Activated naive CD8-positive, alpha-beta T cell treated with anti-CD3 and anti-CD28 coated beads, Interleukin-2, amount 50 U/mL, for 16 hours (primary cell): ENCODE measurements around the gene PMM1.
"Not testable (repeated sequence)": the region's sequence is repeated elsewhere in the genome, so short reads cannot be mapped to it uniquely, and the experiment has no call there.

ENCODE experiments used
- DNase-seq: peaks from one replicate; pipeline ENCODE4 v3.0.0-alpha.2; 2020; ENCODE audit warnings: low read depth, low spot score

Gene PMM1

DNA sequence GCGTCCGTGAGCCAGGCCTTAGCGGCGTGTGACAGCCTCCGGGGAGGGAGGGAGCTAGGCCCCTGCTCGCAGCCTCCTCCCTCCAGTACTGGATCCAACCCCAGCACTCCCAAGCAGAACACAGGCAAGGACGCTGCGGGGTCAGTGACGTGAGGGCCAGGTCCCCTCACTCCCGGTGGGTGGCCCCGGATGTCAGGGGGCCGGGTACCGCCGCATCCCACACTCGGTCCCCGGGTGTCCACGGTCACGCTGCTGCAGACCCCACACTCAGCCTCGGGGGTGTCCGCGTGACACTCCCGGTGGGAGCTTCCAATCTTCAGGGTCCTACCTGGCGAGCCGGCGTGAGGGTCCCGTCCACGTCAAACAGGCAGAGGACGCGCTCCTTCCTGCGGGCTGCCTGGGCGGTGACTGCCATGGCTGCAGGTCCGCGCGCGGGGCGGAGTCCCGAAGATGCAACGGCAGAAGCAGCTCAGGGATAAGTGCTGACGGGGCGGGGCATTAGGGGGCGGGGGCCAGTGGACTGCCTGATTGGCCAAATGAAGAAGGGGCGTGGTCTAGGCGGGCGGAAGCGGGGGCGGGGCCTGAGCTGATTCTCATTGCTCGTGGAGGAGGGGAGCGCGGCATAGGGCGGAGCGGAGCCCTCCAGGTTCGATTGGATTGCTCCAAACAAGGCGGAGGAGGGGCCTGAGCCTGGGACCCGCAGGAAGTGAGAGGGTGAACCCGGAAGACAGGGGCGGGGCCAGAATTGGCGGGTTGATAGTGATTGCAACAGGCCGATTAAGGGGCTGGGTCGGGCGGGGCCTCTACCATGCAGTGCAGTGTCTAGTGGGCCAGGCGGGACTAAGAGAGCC, at the start of gene PMM1:
Gene PMM1 (minus strand): TSS at position 450 of the 851 bp plus-strand sequence. CDS start 35 bp downstream, at position 415.
- DNase-seq, result peak; percentile 100

DNA sequence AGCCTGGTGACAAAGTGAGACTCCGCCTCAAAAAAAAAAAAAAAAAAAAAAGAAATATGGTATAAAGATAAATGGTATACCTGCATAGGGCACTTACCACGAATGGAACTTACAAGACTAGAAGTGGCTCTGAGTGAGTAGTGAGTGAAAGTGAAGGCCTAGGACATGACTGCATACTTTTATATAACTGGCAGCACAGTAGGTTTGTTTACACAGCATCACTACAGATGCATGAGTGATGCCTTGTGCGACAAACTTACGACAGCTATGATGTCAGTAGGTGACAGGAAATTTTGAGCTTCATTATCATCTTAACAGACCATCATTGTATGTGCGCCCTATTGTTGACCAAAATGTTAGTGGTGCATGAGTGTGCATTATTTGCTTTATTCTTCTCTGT, 49.1 kb upstream of the PMM1 start:
- DNase-seq, result no peak

DNA sequence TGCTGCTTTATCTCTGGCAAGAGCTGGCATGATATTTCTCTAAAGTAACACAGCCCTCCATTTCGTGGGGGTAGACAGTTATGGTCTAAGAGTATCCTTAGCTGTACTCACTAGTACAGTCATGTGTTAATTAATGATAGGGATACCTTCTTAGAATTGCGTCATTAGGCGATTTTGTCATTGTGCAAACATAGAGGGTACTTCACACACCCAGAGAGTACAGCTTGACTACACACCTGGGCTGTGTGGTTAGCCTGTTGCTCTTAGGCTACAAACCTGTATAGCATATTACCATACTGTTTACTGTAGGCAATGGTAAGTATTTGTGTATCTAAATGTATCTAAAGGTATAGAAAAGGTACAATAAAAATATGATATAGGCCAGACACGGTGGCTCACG, 48.5 kb upstream of the PMM1 start:
- no peak for DNase-seq

DNA sequence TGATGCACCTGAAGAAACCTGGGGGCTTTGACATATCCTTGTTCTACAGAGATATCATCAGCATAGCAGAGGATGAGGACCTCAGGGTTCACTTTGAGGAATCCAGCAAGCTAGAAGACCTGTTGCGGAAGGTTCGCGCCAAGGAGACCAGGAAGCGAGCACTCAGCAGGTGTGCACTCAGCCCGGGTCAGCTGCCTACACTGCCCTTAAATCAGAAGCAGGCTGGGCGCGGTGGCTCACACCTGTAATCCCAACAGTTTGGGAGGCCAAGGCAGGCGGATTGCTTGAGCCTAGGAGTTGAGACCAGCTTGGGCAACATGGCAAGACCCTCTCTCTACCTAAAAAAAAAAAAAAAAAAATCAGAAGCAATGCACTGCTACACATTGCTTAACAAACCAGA, 48.0 kb upstream of the PMM1 start:
- not testable (repeated sequence) for DNase-seq

DNA sequence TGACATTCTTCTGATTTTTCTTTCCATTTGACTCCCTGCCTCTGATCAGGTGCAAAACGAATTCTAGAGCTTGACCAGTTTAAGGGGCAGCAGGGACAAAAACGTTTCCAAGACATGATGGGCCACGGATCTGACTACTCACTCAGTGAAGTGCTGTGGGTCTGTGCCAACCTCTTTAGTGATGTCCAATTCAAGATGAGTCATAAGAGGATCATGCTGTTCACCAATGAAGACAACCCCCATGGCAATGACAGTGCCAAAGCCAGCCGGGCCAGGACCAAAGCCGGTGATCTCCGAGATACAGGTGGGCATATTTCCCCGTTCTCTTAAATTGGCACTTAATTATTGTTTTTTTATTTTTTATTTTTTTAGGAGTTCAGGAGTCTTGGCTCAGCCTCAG, 46.8 kb upstream of the PMM1 start:
- DNase-seq, result no peak

DNA sequence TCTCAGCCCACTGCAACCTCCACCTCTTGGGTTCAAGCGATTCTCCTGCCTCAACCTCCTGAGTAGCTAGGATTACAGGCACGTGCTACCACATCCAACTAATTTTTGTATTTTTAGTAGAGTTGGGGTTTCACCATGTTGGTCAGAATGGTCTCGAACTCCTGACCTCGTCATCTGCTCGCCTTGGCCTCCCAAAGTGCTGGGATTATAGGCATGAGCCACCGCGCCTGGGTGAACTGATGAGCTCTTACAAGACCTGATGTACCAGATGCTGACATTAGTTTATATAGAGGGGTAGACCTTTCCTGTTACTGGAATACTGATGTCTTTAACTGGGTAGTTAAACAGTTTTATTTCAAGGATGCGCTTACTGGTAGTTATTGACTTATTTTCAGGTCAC, 45.0 kb upstream of the PMM1 start:
- DNase-seq, result not testable (repeated sequence)

DNA sequence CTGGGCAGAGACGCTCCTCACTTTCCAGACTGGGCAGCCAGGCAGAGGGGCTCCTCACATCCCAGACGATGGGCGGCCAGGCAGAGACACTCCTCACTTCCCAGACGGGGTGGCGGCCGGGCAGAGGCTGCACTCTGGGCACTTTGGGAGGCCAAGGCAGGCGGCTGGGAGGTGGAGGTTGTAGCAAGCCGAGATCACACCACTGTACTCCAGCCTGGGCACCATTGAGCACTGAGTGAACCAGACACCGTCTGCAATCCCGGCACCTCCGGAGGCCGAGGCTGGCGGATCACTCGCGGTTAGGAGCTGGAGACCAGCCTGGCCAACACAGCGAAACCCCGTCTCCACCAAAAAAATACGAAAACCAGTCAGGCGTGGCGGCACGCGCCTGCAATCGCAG, 42.0 kb upstream of the PMM1 start:
- not testable (repeated sequence) for DNase-seq

DNA sequence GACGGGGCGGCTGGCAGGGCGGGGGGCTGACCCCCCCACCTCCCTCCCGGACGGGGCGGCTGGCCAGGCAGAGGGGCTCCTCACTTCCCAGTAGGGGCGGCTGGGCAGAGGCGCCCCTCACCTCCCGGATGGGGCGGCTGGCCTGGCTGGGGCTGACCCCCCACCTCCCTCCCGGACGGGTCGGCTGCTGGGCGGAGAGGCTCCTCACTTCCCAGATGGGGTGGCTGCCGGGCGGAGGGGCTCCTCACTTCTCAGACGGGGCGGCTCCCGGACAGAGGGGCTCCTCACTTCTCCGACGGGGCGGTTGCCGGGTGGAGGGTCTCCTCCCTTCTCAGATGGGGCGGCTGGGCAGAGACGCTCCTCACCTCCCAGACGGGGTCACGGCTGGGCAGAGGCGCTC, 41.5 kb upstream of the PMM1 start:
- not testable (repeated sequence) for DNase-seq

DNA sequence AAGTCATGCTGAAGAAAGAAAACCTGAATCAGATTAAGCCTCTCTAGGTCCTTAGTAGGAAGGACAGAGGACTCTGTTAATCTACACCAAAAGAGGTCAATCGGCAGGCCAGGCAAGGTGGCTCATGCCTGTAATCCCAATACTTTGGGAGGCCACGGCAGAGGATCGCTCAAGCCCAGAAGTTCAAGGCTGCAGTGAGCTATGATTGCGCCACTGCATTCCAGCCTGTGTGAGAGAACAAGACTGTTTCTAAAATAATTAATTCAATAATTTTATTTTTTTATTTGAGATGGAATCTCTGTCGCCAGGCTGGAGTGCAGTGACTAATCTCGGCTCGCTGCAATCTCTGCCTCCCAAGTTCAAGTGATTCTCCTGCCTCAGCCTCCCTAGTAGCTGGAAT, 35.9 kb upstream of the PMM1 start:
- no peak for DNase-seq

DNA sequence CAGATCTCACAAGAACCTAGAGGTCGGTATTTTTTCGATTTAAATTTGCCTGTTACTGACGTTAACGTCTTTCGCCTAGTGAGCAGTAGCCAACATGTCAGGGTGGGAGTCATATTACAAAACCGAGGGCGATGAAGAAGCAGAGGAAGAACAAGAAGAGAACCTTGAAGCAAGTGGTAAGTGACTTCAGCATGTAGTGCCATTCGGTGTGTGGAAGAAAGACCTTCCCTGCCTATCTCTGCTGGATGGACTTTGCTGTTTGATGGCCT, 32.2 kb upstream of the PMM1 start:
- DNase-seq, result no peak

DNA sequence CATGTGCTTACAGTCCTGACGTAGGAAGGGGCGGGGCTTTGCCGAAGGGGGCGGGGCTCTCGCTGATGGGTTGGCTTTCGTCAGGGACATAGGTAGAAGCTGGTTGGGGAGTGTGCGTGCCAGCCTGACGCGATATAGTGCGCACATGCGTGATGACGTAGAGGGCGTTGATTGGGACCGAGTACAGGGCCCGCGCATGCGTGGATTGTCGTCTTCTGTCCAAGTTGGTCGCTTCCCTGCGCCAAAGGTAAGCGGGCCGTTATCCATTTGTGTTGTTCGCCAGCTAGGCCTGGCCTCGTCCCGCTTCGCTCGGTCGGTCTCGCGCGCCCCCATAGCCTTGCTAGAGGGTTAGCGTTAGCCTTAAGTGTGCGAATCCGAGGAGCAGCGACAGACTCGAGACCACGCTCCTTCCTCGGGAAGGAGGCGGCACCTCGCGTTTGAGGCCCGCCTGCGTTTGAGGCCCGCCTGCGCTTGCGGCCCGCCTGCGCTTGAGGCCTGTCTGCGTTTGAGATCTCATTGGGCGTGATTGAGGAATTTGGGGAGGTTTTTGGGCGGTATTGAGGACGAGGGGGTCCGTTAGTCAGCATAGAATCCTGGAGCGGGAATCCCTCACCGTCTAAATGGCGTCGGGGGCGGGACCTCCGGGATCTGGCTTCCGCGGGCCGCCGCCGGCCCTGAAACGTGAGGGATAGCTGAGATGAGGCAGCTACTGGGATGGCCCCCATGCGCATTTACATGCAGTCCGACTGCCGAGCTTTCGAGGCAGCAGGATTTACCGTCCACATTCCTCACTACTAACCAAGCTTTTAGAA, 31.7 kb upstream of the PMM1 start, which contains the start of gene XRCC6:
Gene XRCC6 (plus strand): TSS at position 197 of the 812 bp plus-strand sequence. CDS start 710 bp downstream, outside the sequence.
- DNase-seq, result peak; percentile 99

DNA sequence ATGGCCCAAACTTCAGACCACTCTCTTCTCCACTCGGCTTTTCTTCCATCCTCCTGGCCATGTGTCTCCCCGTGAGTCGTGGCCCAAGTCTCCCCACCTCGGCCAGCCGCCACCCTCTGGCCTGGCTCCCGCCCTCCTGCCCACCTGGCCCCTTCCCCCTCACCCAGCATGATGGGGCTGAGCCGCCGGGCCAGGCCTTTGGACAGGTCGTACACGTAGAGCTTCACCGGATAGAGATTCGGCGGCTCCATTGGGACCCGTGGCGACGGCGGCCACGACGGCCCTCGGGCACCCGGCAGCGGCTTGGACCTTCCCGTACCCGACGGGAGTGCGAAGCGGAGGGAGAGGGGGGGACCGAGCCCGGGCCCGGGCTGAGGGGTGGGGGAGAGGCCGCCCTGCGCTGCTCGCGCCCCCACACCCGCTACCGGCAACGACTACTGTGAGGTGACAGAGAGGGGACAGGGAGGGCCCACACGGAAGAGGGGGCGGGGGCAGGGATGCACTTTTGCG, 31.0 kb upstream of the PMM1 start, which contains the start of gene DESI1:
Gene DESI1 (minus strand): TSS at position 455 of the 510 bp plus-strand sequence. CDS start 204 bp downstream, at position 251.
- no peak for DNase-seq

DNA sequence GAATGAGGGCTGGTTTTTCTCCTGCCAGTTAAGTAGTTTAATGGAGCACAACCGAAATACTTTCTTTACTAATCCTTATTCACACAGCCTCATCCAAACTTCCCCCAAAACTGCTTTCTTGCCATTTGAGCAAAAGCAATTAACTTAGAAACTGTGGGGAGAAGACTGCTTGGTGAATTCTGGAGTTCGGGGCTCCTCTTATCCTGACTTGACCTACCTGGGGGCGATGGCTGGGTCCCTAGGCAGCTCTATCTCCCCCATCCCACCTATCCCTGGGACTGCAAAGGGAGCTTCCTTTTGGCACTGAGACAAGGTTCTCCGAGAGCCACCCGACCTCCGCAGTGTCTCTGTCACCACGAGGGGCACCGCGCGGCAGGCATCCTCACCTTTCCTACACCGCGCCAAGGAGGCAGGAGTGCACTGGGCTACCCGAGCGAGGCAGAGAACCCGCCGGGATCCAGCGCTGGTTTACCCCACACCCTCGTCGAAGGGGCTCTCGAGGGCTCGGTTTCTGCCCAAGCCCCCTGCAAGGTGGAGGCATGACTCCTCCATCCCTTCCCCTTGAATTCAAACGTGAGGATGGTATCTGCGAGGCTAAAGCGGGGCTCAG, 30.4 kb upstream of the PMM1 start:
- DNase-seq, result no peak

DNA sequence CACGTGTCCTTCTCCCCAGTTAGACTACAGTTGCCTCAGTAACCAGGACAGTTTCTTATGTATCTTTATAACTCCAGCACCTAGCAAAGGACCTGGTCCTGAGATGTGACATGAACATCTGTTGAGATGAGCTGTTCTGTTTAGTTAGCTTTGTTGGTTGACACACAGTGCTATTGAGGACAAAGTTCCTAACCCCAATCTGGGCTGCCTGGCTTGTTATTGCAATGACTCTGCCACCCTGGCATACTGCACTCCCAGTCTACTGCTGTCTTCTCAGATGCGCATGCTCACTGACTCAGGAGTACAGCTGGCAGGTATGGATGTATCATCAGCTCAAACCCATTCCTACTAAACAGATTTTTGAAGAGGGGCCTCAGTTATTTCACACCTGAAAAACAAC, 23.8 kb upstream of the PMM1 start:
- no peak for DNase-seq

DNA sequence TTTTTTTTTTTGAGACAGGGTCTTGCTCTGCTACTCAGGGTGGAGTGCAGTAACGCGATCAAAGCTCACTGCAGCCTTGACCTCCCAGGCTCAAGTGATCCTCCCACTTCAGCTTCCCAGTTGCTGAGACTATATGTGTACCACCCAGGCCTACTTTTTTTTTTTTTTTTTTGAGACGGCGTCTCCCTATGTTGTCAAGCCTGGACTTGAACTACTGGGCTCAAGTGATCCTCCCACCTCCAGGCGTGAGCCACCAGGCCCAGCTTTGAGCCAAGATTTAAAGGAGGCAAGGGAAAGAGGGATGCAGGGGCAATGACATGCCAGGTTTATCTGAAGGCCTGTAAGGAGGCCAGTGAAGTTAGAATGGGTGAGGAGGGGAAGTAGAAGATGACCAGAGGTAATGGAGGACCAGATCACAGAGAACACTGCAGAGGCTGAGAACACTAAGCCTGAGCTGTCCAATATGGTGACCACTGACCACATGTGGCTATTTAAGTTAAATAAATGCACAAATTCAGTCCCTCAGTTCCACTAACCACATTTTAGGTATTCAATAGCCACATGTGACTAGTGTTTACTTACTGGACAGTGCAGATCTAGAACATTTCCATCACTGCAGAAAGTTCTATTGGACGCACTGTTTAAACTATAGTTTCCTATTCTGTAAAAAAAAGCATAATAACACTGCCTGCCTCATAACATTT, 23.1 kb upstream of the PMM1 start:
- no peak for DNase-seq

DNA sequence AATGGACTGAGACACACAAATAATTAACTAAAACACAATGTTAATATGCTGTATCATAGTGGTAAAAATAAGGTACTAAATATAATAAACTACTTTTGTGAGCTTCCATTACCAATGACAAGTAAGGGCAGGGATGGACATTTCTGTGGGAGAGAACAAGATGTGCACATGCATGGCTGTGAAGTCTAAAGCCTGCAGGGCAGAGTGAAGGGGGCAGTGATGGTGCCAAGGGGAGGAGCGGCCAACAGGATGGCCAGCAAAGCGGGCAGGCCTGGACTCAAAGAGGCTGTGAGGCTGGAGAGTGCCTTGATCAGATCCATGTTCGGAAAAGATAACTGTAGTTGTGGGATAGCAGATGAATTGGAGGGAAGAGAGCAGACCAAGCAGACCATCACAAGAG, 18.7 kb upstream of the PMM1 start:
- no peak for DNase-seq

DNA sequence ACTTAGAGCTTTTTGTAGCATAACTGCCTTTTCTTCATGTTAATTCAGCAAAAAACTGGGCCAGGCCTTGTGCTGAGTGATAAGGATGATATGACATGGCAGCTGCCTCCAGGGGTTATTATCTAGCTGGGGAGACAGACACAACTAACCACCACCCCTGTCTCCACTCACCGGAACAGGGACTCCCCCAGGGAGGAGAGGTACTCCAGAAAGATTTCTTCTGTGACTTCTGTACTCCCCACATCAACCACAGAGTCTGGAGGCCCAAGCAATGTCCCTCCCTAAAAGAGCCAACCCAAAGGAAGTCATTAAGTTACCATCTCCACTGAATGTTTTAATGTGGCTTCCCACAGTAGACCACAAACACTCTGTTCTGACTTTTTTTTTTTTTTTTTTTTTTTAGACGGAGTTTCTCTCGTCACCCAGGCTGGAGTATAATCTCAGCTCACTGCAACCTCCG, 14.3 kb upstream of the PMM1 start:
- no peak for DNase-seq

DNA sequence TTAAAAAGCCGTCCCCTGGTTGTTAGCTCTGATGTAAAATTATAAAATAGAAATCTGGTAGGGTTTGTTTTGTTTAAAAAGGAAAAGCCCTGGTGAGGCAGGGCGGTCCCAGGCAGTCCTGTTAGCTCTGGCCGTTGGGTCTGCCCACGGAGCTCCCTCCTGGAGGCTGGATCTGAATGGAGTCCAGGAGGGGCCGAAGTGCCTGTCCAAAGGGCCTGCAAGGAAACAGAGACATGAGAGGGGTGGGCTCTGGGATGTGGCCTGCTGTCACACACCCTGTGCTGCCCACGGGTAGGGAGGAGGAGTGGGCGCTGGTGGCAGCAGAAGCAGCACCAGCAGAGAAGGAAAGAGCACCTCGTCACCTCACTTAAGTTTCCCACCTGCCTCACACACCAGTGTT, 11.3 kb upstream of the PMM1 start:
- DNase-seq, result no peak

DNA sequence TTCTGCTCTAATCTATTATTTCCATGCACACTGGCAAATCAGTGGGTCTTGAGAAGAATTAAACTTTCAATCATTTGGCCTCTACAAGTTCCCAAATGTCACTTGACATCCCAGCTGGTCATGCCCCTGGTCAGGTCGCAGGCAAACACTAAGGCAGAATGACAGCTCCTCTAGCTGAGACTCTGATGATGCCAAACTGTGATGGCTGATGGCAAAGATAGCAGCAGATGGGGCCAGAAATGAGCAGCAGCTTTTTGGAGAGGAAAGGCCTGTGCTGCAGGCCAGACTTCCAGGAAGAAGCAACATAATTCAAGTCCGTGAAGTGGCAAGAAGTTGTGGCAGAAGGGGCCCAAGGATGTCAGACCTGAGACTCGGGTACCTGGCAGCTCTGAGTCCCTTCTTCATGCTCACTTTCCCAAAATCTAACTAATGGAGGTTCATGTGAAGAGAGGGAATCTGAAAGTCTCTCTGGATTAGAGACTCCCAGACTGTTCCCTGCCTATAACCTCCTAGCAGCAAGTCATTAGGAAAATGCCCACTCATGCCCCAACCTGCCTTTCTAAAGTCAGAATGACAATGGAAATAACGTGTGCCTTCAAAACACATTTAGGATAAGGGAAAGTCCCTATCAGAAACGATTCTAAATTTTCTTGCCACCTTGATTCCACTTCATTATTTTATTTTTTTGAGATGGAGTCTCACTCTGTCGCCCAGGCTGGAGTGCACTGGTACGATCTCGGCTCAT, 9.4 kb upstream of the PMM1 start:
- no peak for DNase-seq

DNA sequence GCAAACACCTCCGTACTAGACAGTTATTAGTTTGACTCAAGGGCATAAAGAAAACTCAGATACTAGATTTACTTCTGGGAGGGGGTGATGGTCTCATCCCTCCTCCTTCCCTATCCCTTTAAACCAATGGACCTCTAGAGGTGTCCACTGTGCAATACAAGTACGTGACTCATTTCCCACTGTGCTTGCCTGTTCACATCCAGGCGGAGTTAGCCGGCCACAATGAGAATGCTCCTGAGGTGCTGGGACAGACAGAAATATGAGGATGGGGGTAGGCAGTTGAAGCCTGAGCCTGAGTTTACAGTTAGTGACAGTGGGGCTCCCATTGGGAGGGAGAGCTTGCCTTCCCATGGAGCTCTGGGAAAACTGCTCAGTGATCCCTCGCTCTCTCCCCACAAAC, 8.4 kb upstream of the PMM1 start:
- DNase-seq, result no peak

DNA sequence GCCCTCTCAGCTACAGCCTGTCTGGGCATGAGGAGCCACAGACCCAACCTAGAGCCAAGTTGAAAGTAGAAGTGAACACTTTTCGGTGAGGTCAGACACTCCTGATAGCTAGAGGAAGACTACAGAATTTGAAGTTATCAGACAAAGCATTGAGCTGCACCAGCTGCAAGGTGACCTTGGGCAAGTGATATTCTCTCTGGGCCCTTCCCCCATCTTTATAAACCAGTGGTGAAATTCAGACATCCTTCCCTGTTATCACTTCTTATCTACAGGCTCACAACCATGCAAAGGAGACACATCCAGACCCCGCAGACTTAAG, 8.0 kb upstream of the PMM1 start:
- DNase-seq, result no peak
